Glutamatergic neuron (in vitro differentiated cells): ENCODE measurements around the gene IMP3. TPM values are rescaled to one million over a fixed set of nuclear protein-coding genes. Genes with fewer than 3 reads are reported as not detected.

Experiments used
- DNase-seq: peaks from one replicate; pipeline ENCODE4 v3.0.0; 2022
- H3K27ac Mint-ChIP-seq: one replicate; pipeline ENCODE4 v1.8.0; 2020; ENCODE audit warnings: mild to moderate bottlenecking, mixed read lengths, inconsistent platforms; ENCODE audit not compliant: unreplicated experiment
- H3K27me3 Mint-ChIP-seq: one replicate; pipeline ENCODE4 v1.8.0; 2020; ENCODE audit warnings: mild to moderate bottlenecking, moderate library complexity, mixed read lengths, inconsistent platforms; ENCODE audit not compliant: unreplicated experiment
- H3K36me3 Mint-ChIP-seq: one replicate; pipeline ENCODE4 v1.8.0; 2020; ENCODE audit warnings: mild to moderate bottlenecking, mixed read lengths, inconsistent platforms; ENCODE audit not compliant: unreplicated experiment
- H3K4me1 Mint-ChIP-seq: one replicate; pipeline ENCODE4 v1.8.0; 2020; ENCODE audit warnings: mild to moderate bottlenecking, low read depth, mixed read lengths, inconsistent platforms; ENCODE audit not compliant: unreplicated experiment
- H3K4me3 Mint-ChIP-seq: one replicate; pipeline ENCODE4 v1.8.0; 2020; ENCODE audit warnings: mild to moderate bottlenecking, mixed read lengths, inconsistent platforms; ENCODE audit not compliant: unreplicated experiment
- H3K9me3 Mint-ChIP-seq: one replicate; pipeline ENCODE4 v1.8.0; 2020; ENCODE audit warnings: mild to moderate bottlenecking, moderate library complexity, mixed read lengths, inconsistent platforms; ENCODE audit not compliant: unreplicated experiment
- total RNA-seq: library from RNA; stranded (reverse); fragmentation: NEBNext Ultra II Directional; extraction: Animal tissue kit (Norgen Biotek cat#: 25700); gene quantifications from one replicate; pipeline ENCODE4 v1.2.1, GENCODE V29; 2021; ENCODE audit not compliant: unreplicated experiment
- TF ChIP-seq, protein P1 (sequence below): fragments of 200-600 bp; sonication (generic); IDR thresholded peaks from one replicate; pipeline ENCODE4 v1.5.0; 2021; ENCODE audit not compliant: partially characterized antibody, unreplicated experiment

IMP3 gene
- total RNA-seq, 1 donor from 2014 or later: 33.6 TPM

- no peak overlapping the region for H3K4me3 Mint-ChIP-seq
- H3K4me1 Mint-ChIP-seq: peaks cover 7% of the 10 kb centered on the region
- H3K27me3 Mint-ChIP-seq: no peaks in the 10 kb centered on the region
- TF ChIP-seq, protein P1, sequence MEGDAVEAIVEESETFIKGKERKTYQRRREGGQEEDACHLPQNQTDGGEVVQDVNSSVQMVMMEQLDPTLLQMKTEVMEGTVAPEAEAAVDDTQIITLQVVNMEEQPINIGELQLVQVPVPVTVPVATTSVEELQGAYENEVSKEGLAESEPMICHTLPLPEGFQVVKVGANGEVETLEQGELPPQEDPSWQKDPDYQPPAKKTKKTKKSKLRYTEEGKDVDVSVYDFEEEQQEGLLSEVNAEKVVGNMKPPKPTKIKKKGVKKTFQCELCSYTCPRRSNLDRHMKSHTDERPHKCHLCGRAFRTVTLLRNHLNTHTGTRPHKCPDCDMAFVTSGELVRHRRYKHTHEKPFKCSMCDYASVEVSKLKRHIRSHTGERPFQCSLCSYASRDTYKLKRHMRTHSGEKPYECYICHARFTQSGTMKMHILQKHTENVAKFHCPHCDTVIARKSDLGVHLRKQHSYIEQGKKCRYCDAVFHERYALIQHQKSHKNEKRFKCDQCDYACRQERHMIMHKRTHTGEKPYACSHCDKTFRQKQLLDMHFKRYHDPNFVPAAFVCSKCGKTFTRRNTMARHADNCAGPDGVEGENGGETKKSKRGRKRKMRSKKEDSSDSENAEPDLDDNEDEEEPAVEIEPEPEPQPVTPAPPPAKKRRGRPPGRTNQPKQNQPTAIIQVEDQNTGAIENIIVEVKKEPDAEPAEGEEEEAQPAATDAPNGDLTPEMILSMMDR: no peak
- H3K9me3 Mint-ChIP-seq: peaks cover 3% of the 10 kb centered on the region
- no peak overlapping the region for H3K27ac Mint-ChIP-seq
- H3K36me3 Mint-ChIP-seq: no peaks in the 10 kb centered on the region
- no peak for DNase-seq
Observed at GRCh38 chr15:75674366-75674765, 34.3 kb upstream of the IMP3 start.

- TF ChIP-seq, protein P1: no peak
- no peak for DNase-seq
- H3K4me1 Mint-ChIP-seq: peaks cover 6% of the 10 kb centered on the region
- H3K27me3 Mint-ChIP-seq: no peaks in the 10 kb centered on the region
- H3K9me3 Mint-ChIP-seq: peaks cover 3% of the 10 kb centered on the region
- no peaks in the 10 kb centered on the region for H3K36me3 Mint-ChIP-seq
- no peak overlapping the region for H3K4me3 Mint-ChIP-seq
- no peak overlapping the region for H3K27ac Mint-ChIP-seq
Observed at GRCh38 chr15:75673426-75674235, 33.6 kb upstream of the IMP3 start.

DNA sequence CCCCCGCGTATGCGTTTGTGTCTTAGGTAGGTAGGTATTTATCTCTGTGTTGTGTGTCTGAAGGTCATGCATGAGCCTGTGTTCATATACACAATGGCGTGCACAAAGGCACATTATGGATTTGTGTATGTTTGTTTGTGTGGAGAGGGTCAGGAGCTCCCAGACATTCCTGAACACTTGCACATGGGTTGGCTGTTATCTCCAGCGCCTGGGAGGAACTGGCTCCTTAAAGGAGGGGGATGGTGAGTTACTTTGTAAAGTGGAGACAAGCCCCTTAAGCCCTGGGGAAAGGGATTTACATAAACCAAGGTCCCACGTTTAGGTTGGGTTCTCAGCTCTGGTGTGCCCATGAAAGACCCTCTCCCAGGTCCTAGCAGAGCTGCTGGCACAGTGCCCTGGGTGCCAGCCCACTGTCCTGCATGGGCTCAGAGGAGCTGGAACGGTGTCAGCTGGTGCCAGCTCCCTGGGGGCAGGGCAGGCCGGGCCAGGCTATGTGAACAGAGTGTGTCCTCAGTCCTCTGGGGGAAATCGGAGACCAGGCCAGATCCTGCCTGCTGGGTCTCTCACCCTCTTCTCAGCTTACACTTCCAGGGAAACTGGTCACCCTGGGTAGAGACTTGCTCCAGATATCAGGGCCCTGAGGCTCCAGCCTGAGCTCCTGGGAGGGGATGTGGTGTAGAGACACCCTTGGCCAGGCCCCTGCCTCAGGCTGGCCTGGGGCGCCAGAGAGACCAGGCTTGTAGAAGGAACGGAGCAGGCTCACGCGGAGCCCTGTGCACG, 32.8 kb upstream of the IMP3 start:
- Mint-ChIP-seq H3K4me1 (peaks cover 4% of the 10 kb centered on the region), H3K36me3 (no peaks in the 10 kb centered on the region), H3K4me3 (no peak overlapping the region), H3K27ac (no peak overlapping the region), H3K27me3 (no peaks in the 10 kb centered on the region), H3K9me3 (no peaks in the 10 kb centered on the region)
- TF ChIP-seq, protein P1: no peak
- no peak for DNase-seq

GRCh38 chr15:75671730-75672602, 31.9 kb upstream of the IMP3 start:
- Mint-ChIP-seq H3K4me1 (peaks cover 7% of the 10 kb centered on the region), H3K27ac (no peak overlapping the region), H3K36me3 (no peaks in the 10 kb centered on the region), H3K27me3 (no peaks in the 10 kb centered on the region), H3K4me3 (no peak overlapping the region), H3K9me3 (no peaks in the 10 kb centered on the region)
- DNase-seq: no peak
- TF ChIP-seq, protein P1: no peak
